GM18502 (cell line): Measurements from ENCODE around the gene NRXN3.

ENCODE experiments used
- ATAC-seq: cut with Tn5 transposase; IDR thresholded peaks from one replicate; pipeline ENCODE4 v1.9.1; 2021; ENCODE audit warnings: mild to moderate bottlenecking; ENCODE audit not compliant: unreplicated experiment, poor library complexity

The NRXN3 gene

GRCh38 chr14:79597566-79597965 is 1427.4 kb downstream of the NRXN3 start:
- no peak for ATAC-seq

- ATAC-seq = no peak
Measured at GRCh38 chr14:79598339-79598738, 1428.2 kb downstream of the NRXN3 start.

GRCh38 chr14:79599239-79599638 is 1429.1 kb downstream of the NRXN3 start:
- no peak for ATAC-seq

- ATAC-seq = no peak
Measured at GRCh38 chr14:79600406-79600805, 1430.2 kb downstream of the NRXN3 start.

- no peak for ATAC-seq
Measured at GRCh38 chr14:79601579-79601978, 1431.4 kb downstream of the NRXN3 start.

GRCh38 chr14:79602045-79602444 is 1431.9 kb downstream of the NRXN3 start:
- no peak for ATAC-seq

- no peak for ATAC-seq
Measured at GRCh38 chr14:79602742-79603141, 1432.6 kb downstream of the NRXN3 start.

- ATAC-seq = no peak
Measured at GRCh38 chr14:79605849-79606248, 1435.7 kb downstream of the NRXN3 start.

GRCh38 chr14:79608446-79608845 is 1438.3 kb downstream of the NRXN3 start:
- no peak for ATAC-seq

- ATAC-seq = no peak
Measured at GRCh38 chr14:79613625-79614024, 1443.5 kb downstream of the NRXN3 start.

GRCh38 chr14:79614448-79614847 is 1444.3 kb downstream of the NRXN3 start:
- no peak for ATAC-seq

GRCh38 chr14:79627058-79627457 is 1456.9 kb downstream of the NRXN3 start:
- ATAC-seq = no peak

- ATAC-seq = no peak
Measured at GRCh38 chr14:79629411-79630287, 1459.5 kb downstream of the NRXN3 start.

GRCh38 chr14:79630288-79630960 is 1460.3 kb downstream of the NRXN3 start:
- ATAC-seq = no peak

- ATAC-seq = no peak
Measured at GRCh38 chr14:79631276-79631675, 1461.1 kb downstream of the NRXN3 start.

GRCh38 chr14:79638672-79639266 is 1468.6 kb downstream of the NRXN3 start:
- no peak for ATAC-seq

GRCh38 chr14:79639613-79640012 is 1469.4 kb downstream of the NRXN3 start:
- no peak for ATAC-seq

- no peak for ATAC-seq
Measured at GRCh38 chr14:79641371-79641770, 1471.2 kb downstream of the NRXN3 start.

GRCh38 chr14:79643132-79643531 is 1473.0 kb downstream of the NRXN3 start:
- ATAC-seq = no peak

GRCh38 chr14:79645753-79646362 is 1475.7 kb downstream of the NRXN3 start:
- no peak for ATAC-seq

GRCh38 chr14:79649856-79650255 is 1479.7 kb downstream of the NRXN3 start:
- no peak for ATAC-seq
